OCI-LY3 (cell line): Measurements from ENCODE around the gene PCSK7.

ENCODE experiments used
- CTCF ChIP-seq: fragments of 200-600, 300-600 bp; sonication (generic); IDR thresholded peaks from 2 replicates; pipeline ENCODE4 v1.5.1; 2014; ENCODE audit warnings: antibody characterized with exemption, low read length, low read depth
- EZH2phosphoT487 ChIP-seq: fragments of 200-600 bp; shearing (Covaris generic); IDR thresholded peaks from 2 replicates; pipeline ENCODE4 v1.6.1; 2018; ENCODE audit warnings: antibody characterized with exemption, mixed run types, low read depth

- TF ChIP-seq CTCF (no peak), EZH2phosphoT487 (no peak)
Measured at GRCh38 chr11:117202386-117203068, 29.3 kb downstream of the PCSK7 start.
